ENCODE measurements around the gene MLPH. TPM values are rescaled to one million over a fixed set of nuclear protein-coding genes. Genes with fewer than 3 reads are reported as not detected.

The MLPH gene
- total and polyA plus RNA-seq, 2 of the 4 experiments (the other 2 are of a cell fraction), result 13.8 to 21.6 TPM

GRCh38 chr2:237517990-237518389, 30.9 kb downstream of the MLPH start:
- H3K36me3 ChIP-seq (ENCODE audit: control insufficient read depth, insufficient read depth, low read length), result no peaks in the 10 kb centered on the region; the same call in 1 of the 2 replicates
- intact Hi-C loops (cut with micrococcal nuclease) (no loop called here), dilution Hi-C loops (cut with HindIII; ENCODE audit: low sequenced_read_pairs, unreplicated experiment) (no loop called here), in situ Hi-C loops (cut with MboI; ENCODE audit: low sequenced_read_pairs) (loop anchor here (10.0 kb wide), 1 partner anchor 227 kb away; no protein-coding TSS in a partner anchor)
- H3K4me3 ChIP-seq (ENCODE audit: insufficient read depth, low read depth, low read length), result no peak overlapping the region
- H3K4ac ChIP-seq (ENCODE audit: low read depth, low read length), result no peak overlapping the region
- H3K9ac ChIP-seq (ENCODE audit: low read depth, low read length), result no peak overlapping the region
- ChIA-PET CTCF (no interaction called here), POLR2A (ENCODE audit: unreplicated experiment) (no interaction called here)
- H2BK120ac ChIP-seq (ENCODE audit: low read depth, low read length), result no peak overlapping the region
- no peak overlapping the region for H4K8ac ChIP-seq (ENCODE audit: low read depth in 2 of 2, low read length in 2 of 2)
- no peaks in the 10 kb centered on the region; the same call in 1 of the 2 replicates for H3K9me1 ChIP-seq (ENCODE audit: insufficient read depth, low read length)
- no peak overlapping the region for H2AK5ac ChIP-seq (ENCODE audit: low read depth, low read length)
- H3K27ac ChIP-seq (ENCODE audit: insufficient read depth, low read length), result no peak overlapping the region
- H2BK5ac ChIP-seq (ENCODE audit: low read depth, low read length, poor library complexity, severe bottlenecking), result no peak overlapping the region
- TF ChIP-seq CHD1 (IDR thresholded peaks at IDR 0.05; ENCODE audit: low read depth, low read length), result no peak
- TF ChIP-seq RFX5 (IDR thresholded peaks at IDR 0.05; ENCODE audit: low read depth, low read length), result no peak
- TF ChIP-seq CTCF (conservative IDR thresholded peaks at IDR 0.05; ENCODE audit: low read depth, low read length), result no peak
- no peak for TF ChIP-seq MAFK (IDR thresholded peaks at IDR 0.05; ENCODE audit: low read depth, low read length)
- no peak for TF ChIP-seq RAD21 (IDR thresholded peaks at IDR 0.05; ENCODE audit: low read length)
- TF ChIP-seq ELK1 (IDR thresholded peaks at IDR 0.05; ENCODE audit: borderline replicate concordance, low read depth, low read length), result no peak
- no peak for TF ChIP-seq POLR2A (IDR thresholded peaks at IDR 0.05; ENCODE audit: low read depth, low read length)
- no peak for TF ChIP-seq MXI1 (IDR thresholded peaks at IDR 0.05; ENCODE audit: borderline replicate concordance, low read depth, low read length)
- no peak for TF ChIP-seq CEBPB (IDR thresholded peaks at IDR 0.05; ENCODE audit: low read depth, low read length)
- no peak for TF ChIP-seq FOS (IDR thresholded peaks at IDR 0.05; ENCODE audit: low read depth, low read length)
- TF ChIP-seq MAZ (IDR thresholded peaks at IDR 0.05; ENCODE audit: borderline replicate concordance, low read depth, low read length), result no peak
- no peak for TF ChIP-seq USF2 (IDR thresholded peaks at IDR 0.05; ENCODE audit: low read depth, low read length)
- no peak for TF ChIP-seq BHLHE40 (IDR thresholded peaks at IDR 0.05; ENCODE audit: low read depth, low read length)
- no peak for TF ChIP-seq SMC3 (IDR thresholded peaks at IDR 0.05; ENCODE audit: low read depth, low read length)
- TF ChIP-seq NFE2L2 (IDR thresholded peaks at IDR 0.05; ENCODE audit: low read depth, low read length), result no peak
- DNase-seq (no peak), ATAC-seq (ENCODE audit: low read depth) (no peak)
- no peak overlapping the region for H4K5ac ChIP-seq (ENCODE audit: low read depth, low read length)
- peaks cover 0 to 5% of the 10 kb centered on the region in 2 experiments; a peak in 1 of 4 replicates for H3K79me1 ChIP-seq (ENCODE audit: low read depth in 1 of 2, low read length in 2 of 2)
- no peak overlapping the region for H3K4me2 ChIP-seq (ENCODE audit: low read depth, low read length)
- H4K91ac ChIP-seq (ENCODE audit: insufficient read depth, low read depth, low read length), result no peak overlapping the region
- no peak overlapping the region for H3K23ac ChIP-seq (ENCODE audit: low read depth, low read length)
- no peaks in the 10 kb centered on the region for H3K9me3 ChIP-seq (ENCODE audit: control insufficient read depth, insufficient read depth, low read length)
- H4K20me1 ChIP-seq (ENCODE audit: insufficient read depth, low read length), result no peaks in the 10 kb centered on the region
- no peak overlapping the region for H2BK15ac ChIP-seq (ENCODE audit: low read depth, low read length)
- no peak overlapping the region for H2AK9ac ChIP-seq (replicated peaks; ENCODE audit: low read depth, low read length, poor library complexity)
- no peak overlapping the region for H3K56ac ChIP-seq (ENCODE audit: extremely low read depth, insufficient read depth, low read length)
- no TSS peak for BruUV-seq (replicated peaks)
- no peak overlapping the region for H3K18ac ChIP-seq (ENCODE audit: low read depth, low read length)
- H3K14ac ChIP-seq (replicated peaks; ENCODE audit: low read depth, low read length), result no peak overlapping the region
- H2AFZ ChIP-seq (replicated peaks; ENCODE audit: low read length, poor library complexity), result no peak overlapping the region
- H3K4me1 ChIP-seq (ENCODE audit: control insufficient read depth, insufficient read depth, low read length), result 0 out of 2 replicates have a peak, but pooled peaks cover 1% of the 10 kb centered on the region
- 64% methylated on average over 1 of the region's 1 CpG; no CpG with 5 or more reads in 1 of the 2 experiments for WGBS, 2 experiments (ENCODE audit: extremely low coverage in 2 of 2, insufficient read length in 1 of 2)
- H2BK20ac ChIP-seq (ENCODE audit: low read depth, low read length), result no peak overlapping the region
- H3K27me3 ChIP-seq (ENCODE audit: control insufficient read depth, insufficient read depth, low read length), result no peaks in the 10 kb centered on the region

All from IMR-90 (cell line).